GM19099 (cell line): ENCODE results near the gene STAM2.

ENCODE experiments used
- POLR2A ChIP-seq: IDR thresholded peaks from 3 replicates; pipeline ENCODE4 v1.6.1; 2011; ENCODE audit warnings: low read depth; ENCODE audit not compliant: insufficient read length; ENCODE audit errors: extremely low read depth

The STAM2 gene

DNA sequence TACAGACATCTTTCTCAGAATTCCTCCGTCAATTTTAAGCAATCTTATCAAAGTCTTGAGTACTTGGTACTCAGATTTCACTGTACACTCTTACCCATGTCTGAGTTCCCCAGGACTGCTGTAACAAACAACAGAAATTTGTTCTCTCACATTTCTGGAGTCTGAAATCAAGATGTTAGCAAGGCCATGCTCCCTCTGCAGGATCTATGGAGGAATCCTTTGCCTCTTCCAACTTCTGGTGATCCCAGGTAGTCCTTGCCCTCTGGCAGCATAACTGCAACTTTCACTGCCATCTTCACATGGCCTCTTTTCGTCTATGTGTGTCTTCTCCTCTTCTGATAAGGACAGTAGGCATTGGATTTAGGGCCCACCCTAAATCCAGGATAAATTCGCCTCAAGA is 59.6 kb downstream of the STAM2 start:
- no peak for TF ChIP-seq POLR2A

DNA sequence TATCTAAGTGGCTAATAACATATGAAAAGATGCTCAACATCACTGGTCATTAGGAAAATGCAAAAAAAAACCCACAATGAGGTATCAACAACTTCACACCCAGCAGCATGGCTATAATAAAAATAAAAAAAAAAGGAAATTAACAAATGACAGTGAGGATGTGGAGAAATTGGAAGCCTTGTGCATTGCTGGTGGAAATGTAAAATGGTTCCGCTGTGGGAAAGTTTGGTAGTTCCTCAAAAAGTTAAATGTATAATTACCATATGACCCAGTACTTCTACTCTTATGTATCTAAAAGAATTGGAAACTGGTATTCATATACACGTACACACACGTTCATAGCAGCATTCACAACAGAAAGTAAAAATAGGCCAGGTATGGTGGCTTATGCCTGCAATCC is 61.2 kb downstream of the STAM2 start:
- no peak for TF ChIP-seq POLR2A

GRCh38 chr2:152106464-152106863 is 69.1 kb downstream of the STAM2 start:
- no peak for TF ChIP-seq POLR2A

DNA sequence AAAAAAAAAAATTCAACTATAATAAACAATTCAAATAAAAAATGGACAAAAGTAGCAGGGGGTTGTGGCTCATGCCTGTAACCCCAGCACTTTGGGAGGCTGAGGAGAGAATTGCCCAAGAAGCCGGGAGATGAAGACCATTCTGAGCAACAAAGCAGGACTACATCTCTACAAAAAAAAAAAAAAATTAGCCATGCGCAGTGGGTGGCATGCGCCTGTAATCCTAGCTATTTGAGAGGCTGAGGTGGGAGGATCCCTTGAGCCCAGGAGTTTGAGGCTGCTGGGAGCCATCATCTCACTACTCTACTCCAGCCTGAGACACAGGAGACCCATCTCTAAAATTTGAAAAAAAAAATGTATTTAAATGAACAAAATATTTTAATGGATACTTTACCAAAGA is 72.3 kb downstream of the STAM2 start:
- TF ChIP-seq POLR2A = no peak

- TF ChIP-seq POLR2A = no peak
These were observed 74.6 kb downstream of the STAM2 start for GRCh38 chr2:152100961-152101360.

- TF ChIP-seq POLR2A = no peak
These were observed 76.1 kb downstream of the STAM2 start for GRCh38 chr2:152099367-152100050.

DNA sequence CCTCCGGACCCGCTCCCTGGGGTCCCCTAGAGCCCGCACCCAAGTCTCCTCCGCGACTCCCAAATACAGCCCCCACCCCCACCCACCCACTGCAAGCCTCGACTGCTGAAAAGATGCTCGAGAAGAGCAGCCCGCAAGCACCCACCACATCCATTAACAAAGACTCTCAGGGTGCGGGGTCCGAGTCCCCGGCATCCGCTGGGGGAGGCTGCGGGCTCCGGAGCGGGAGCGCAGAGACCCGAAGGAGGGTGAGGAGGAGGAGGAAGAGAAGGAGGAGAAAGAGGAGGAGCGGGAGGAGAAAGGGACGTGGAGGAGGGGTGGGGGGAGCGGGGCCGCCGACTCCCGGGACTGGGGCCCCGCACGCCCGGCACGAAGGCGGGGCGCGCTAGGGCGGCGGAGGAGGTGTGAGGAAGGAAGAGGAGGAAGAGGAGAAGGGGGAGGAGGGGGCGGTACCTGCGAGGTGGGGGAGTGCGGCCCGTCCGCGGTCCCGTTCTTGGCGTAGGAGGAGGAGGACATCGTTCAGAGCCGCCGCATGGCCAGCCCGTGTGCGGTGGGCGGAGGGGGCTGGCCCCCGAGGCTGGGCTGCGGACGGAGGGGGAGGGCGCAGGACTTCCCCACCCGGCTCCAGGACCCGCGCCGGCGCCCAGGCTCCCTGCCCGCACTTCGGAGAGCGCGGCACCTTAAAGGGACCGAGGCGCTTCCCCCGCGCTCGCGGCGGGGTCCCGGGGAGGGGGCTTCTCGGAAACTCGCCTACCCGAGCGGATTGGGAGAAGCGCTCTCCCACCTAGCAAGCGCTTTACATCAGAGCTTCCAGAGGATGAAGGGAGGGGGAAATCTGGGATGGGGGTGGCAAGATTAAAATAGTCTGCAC is 76.8 kb downstream of the STAM2 start, which contains the start of gene CACNB4:
Gene CACNB4, minus strand, starts transcription at position 549 of the 871 bp plus-strand sequence.
- TF ChIP-seq POLR2A = peak; percentile 23

- no peak for TF ChIP-seq POLR2A
These were observed 77.6 kb downstream of the STAM2 start for GRCh38 chr2:152097801-152098495.

DNA sequence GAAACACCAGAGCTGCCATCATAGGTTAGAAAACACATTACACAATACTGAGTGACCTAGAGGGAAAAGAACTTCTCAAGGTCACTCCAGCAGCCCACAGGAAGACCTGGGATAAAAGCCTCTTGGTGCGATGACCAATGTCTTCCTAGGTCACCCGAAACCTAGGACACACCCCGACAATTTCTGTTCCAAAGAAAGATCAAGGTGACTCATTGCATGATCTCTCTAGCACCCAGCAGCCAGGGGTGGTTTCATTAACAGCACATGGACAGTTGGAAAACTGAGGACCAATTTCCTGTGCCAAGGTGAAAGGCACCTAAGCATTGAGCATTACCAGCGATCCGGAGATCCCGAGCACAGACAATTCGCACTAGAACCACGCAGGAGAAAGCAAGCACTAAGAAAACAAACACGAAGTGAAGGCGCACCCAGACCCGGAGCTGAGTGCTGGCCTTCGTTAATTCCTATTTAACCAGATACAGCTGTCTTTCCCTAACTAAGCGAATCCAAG is 78.2 kb downstream of the STAM2 start:
- TF ChIP-seq POLR2A = no peak

DNA sequence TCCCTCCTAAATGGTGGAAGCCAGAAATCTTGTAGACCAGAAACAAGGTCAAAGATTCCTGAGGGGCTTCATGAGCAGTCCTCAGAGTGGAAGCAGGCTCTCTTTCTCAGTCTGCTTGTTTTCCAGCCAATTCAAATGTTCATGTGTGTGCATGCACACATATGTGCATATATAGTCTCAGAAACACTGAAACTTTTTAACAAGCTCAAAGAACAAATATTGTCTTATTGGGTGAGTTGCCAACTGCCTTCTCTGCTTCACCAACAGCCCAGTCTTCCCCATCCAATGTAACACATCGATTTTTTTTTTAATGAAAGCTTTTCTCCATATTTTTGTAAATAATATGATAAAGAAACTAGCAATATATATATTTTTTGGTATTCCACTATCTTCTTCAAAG is 80.4 kb downstream of the STAM2 start:
- TF ChIP-seq POLR2A = no peak

- TF ChIP-seq POLR2A = no peak
These were observed 81.5 kb downstream of the STAM2 start for GRCh38 chr2:152094014-152094413.

DNA sequence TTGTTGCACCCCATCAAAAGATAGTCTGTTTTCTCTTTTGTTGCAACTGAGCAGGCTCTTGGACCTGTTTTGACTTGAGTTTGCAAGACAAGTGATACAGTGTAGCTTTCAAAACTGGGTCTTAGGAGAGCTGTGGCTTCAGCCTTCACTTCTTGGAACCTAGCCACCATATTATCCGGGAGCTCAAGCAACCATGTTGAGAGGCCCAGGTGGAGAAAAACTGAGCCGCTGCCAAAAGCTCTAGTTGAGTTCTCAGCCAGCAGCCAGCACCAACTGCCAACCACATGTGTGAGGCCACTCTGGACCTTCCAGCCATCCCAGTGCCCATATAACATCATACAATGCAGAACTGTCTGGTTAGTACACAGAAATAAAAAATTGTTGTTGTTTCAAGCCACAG is 82.1 kb downstream of the STAM2 start:
- TF ChIP-seq POLR2A = no peak

- no peak for TF ChIP-seq POLR2A
These were observed 83.5 kb downstream of the STAM2 start for GRCh38 chr2:152092095-152092494.

DNA sequence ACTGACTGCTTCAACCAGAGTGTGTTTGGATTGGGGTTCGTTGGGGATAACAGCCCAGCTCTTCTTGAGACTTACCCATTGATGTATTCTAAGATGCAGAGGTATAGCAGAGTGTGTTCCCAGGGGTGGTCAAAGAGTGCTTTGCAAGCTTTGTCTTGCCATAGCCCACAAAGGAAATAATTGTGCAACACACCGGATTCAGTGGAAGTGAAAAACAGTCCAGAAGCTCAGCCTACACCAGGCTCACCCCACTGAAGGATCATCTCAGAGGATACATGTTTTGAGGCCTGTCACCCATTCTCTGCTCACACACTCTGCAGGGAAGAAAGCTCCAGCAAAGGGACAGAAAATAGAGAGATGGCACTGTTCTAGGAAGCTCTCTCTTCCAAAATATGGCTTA is 86.3 kb downstream of the STAM2 start:
- no peak for TF ChIP-seq POLR2A

DNA sequence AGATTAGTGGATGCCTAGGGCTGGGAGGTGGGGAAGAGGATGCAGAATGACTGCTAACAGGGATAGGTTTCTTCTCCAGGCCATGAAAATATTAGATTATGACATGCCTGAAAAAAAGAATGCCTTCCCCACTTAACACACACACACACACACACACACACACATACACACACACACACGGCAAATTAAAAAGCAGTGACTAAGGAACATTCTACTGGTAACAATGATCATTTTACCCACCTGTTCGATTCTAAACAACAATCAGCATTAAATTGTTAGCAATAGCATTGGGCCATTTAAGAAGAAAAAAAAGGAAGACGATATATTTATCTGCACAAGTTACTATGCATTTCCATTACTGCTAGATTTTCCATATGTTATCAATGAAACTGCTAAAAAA is 87.6 kb downstream of the STAM2 start:
- TF ChIP-seq POLR2A = no peak
